Lung (tissue), 12 donors: ENCODE results near the gene PTPRG. TPM values are rescaled to one million over a fixed set of nuclear protein-coding genes. Genes with fewer than 3 reads are reported as not detected.

ENCODE experiments used
- ATAC-seq: fragments of 200-7000 bp; cut with Tn5 transposase; one replicate; pipeline ENCODE4 v1.9.1; 2020; ENCODE audit warnings: moderate number of reproducible peaks; ENCODE audit not compliant: insufficient read depth, low FRiP score
- DNase-seq, 3 donors: peaks; one replicate each; pipeline ENCODE4 v3.0.0-alpha.2; 2013 to 2017
- H3K27ac ChIP-seq, 2 donors: one replicate each; pipeline ENCODE4 v1.5.1; 2013; ENCODE audit warnings: mild to moderate bottlenecking in 2 of 2, moderate library complexity in 2 of 2, control low read depth in 1 of 2, inconsistent platforms in 1 of 2, low read depth in 1 of 2, low read length in 1 of 2
- H3K27me3 ChIP-seq, 3 donors: one replicate each; pipeline ENCODE4 v1.5.1; 2013; ENCODE audit warnings: low read length in 2 of 3; ENCODE audit not compliant: control insufficient read depth in 3 of 3, insufficient read depth in 3 of 3
- H3K36me3 ChIP-seq, 4 donors: one replicate each; pipeline ENCODE4 v1.5.1; 2013; ENCODE audit warnings: low read length in 4 of 4, mild to moderate bottlenecking in 1 of 4, moderate library complexity in 1 of 4; ENCODE audit not compliant: control insufficient read depth in 4 of 4, insufficient read depth in 4 of 4
- H3K4me1 ChIP-seq, 5 donors: one replicate each; pipeline ENCODE4 v1.5.1; 2013; ENCODE audit warnings: low read length in 5 of 5, mild to moderate bottlenecking in 2 of 5, moderate library complexity in 1 of 5; ENCODE audit not compliant: control insufficient read depth in 5 of 5, insufficient read depth in 5 of 5
- H3K4me3 ChIP-seq: one replicate; pipeline ENCODE4 v1.5.1; 2013; ENCODE audit warnings: mild to moderate bottlenecking, control low read depth, moderate library complexity
- H3K9ac ChIP-seq, 2 donors: one replicate each; pipeline ENCODE4 v1.5.1; 2013; ENCODE audit warnings: low read length in 2 of 2, control low read depth in 1 of 2; ENCODE audit not compliant: insufficient read depth in 1 of 2
- H3K9me3 ChIP-seq, 4 donors: one replicate each; pipeline ENCODE4 v1.5.1; 2013; ENCODE audit warnings: low read length in 3 of 4, mild to moderate bottlenecking in 1 of 4, moderate library complexity in 1 of 4; ENCODE audit not compliant: control insufficient read depth in 4 of 4, insufficient read depth in 3 of 4
- CTCF ChIP-seq: IDR thresholded peaks from 2 replicates; pipeline ENCODE4 v1.5.1; 2012; ENCODE audit warnings: mild to moderate bottlenecking; ENCODE audit errors: control extremely low read depth, extremely low read depth
- WGBS, 2 donors: extraction: QIAGEN DNeasy Blood & Tissue Kit; methylation state at CpG; one replicate each; pipeline ENCODE4 v1.1.7; 2013; 5-methylcytosine and 5-hydroxymethylcytosine counted together
- polyA plus RNA-seq, 2 donors: library from polyadenylated mRNA; stranded (reverse); fragments of 200-250 nt; gene quantifications; one replicate each; pipeline ENCODE4 v1.2.1, GENCODE V29; 2013
- total RNA-seq, 2 donors: library from RNA; depleted of rRNA in 1 of 2; stranded (reverse); fragments of >200 nt in 1 of 2; gene quantifications; one replicate each; pipeline ENCODE4 v1.2.1, GENCODE V29; 2014 to 2021
- donor health status: control.
- donor health status: control.
- donor health status: Bipolar disorder and iron deficiency.
- donor health status: healthy.
- donor health status: DM: yes; HTN: yes; CAD: no.

The PTPRG gene
- total and polyA plus RNA-seq, 4 donors, result 8.5 to 131 (median 75.9) TPM

DNA sequence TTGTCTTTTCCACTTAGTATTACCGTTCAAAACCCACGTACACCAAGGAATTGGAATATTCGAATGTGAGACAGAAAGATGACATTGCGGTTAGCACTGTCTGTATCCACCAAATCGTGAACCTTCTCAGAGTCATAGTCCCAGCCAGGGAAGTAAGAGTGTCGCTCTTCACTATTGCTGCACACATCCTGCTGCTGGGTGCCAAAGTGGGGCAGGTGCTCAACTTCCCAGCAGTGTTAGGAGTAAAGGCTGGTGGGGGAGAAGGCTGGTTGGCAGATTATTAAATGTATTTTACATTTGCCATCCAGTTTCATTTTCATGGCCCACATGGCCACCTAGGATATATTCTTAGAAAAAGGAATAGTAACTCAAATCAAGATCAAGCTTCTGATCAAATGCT is 65.1 kb downstream of the PTPRG start:
- no peak for TF ChIP-seq CTCF

GRCh38 chr3:61627768-61628185 is 66.4 kb downstream of the PTPRG start:
- peaks cover 0 to 17% (median 4%) of the 10 kb centered on the region in 5 donors for H3K4me1 ChIP-seq
- 39 to 81% methylated on average over 2 of the region's 2 CpGs for WGBS, 2 donors
- H3K9ac ChIP-seq, result no peak overlapping the region
- DNase-seq (peak; percentile 53 to 84 (median 83)), ATAC-seq (peak; percentile 9)
- no peak overlapping the region for H3K4me3 ChIP-seq
- no peak for TF ChIP-seq CTCF
- no peaks in the 10 kb centered on the region for H3K9me3 ChIP-seq
- H3K27ac ChIP-seq, result peak overlapping the region in 1 of 2 donors; percentile 6
- peaks cover 0 to 4% (median 1%) of the 10 kb centered on the region in 4 donors for H3K36me3 ChIP-seq
- H3K27me3 ChIP-seq, result no peaks in the 10 kb centered on the region

More for the DNA sequence above, 65.1 kb downstream of the PTPRG start:
- no peak overlapping the region for H3K9ac ChIP-seq
- H3K36me3 ChIP-seq, result peaks cover 0 to 4% (median 1%) of the 10 kb centered on the region in 4 donors
- ATAC-seq (no peak), DNase-seq (no peak)
- no peak overlapping the region for H3K4me3 ChIP-seq
- peaks cover 0 to 20% (median 4%) of the 10 kb centered on the region in 5 donors for H3K4me1 ChIP-seq
- H3K9me3 ChIP-seq, result no peaks in the 10 kb centered on the region
- no peaks in the 10 kb centered on the region for H3K27me3 ChIP-seq
- 85 to 93% methylated on average over 6 of the region's 6 CpGs for WGBS, 2 donors
- H3K27ac ChIP-seq, result no peak overlapping the region

GRCh38 chr3:61628636-61629035 is 67.3 kb downstream of the PTPRG start:
- WGBS, 2 donors, result 72 to 77% methylated on average over 3 of the region's 3 CpGs
- peaks cover 0 to 13% (median 4%) of the 10 kb centered on the region in 5 donors for H3K4me1 ChIP-seq
- H3K27me3 ChIP-seq, result no peaks in the 10 kb centered on the region
- peaks cover 0 to 4% (median 1%) of the 10 kb centered on the region in 4 donors for H3K36me3 ChIP-seq
- no peak for TF ChIP-seq CTCF
- no peak overlapping the region for H3K4me3 ChIP-seq
- ATAC-seq (no peak), DNase-seq (no peak)
- no peak overlapping the region for H3K27ac ChIP-seq
- no peak overlapping the region for H3K9ac ChIP-seq
- H3K9me3 ChIP-seq, result no peaks in the 10 kb centered on the region

- no peak overlapping the region for H3K4me3 ChIP-seq
- no peaks in the 10 kb centered on the region for H3K27me3 ChIP-seq
- WGBS, 2 donors, result 84 to 94% methylated on average over 4 of the region's 4 CpGs
- no peak for TF ChIP-seq CTCF
- no peak for DNase-seq
- H3K4me1 ChIP-seq, result peaks cover 0 to 11% (median 4%) of the 10 kb centered on the region in 5 donors
- ATAC-seq, result no peak
- no peak overlapping the region for H3K27ac ChIP-seq
- H3K9me3 ChIP-seq, result no peaks in the 10 kb centered on the region
- no peak overlapping the region for H3K9ac ChIP-seq
- H3K36me3 ChIP-seq, result peaks cover 0 to 1% (median 0%) of the 10 kb centered on the region in 4 donors
Measured at GRCh38 chr3:61629442-61629841, 68.1 kb downstream of the PTPRG start.
